Left ventricle myocardium superior (tissue), 1 donor: ENCODE measurements around the gene RNU6-1. TPM values are rescaled to one million over a fixed set of nuclear protein-coding genes. Genes with fewer than 3 reads are reported as not detected.

ENCODE experiments used
- ATAC-seq: fragments of 200-7000 bp; cut with Tn5 transposase; one replicate; pipeline ENCODE4 v1.9.1; 2020; ENCODE audit warnings: mild to moderate bottlenecking, moderate library complexity
- DNase-seq: peaks from one replicate; pipeline ENCODE4 v3.0.0-alpha.2; 2020
- intact Hi-C: fragments of 100-400 bp; cut with micrococcal nuclease; formaldehyde crosslinking; loops from one replicate; pipeline ENCODE4 v1.11.0; 2022
- total RNA-seq: library from RNA; stranded (reverse); fragmentation: NEBNext Ultra II Directional; extraction: Animal tissue kit (Norgen Biotek cat#: 25700); gene quantifications from one replicate; pipeline ENCODE4 v1.2.1, GENCODE V29; 2021
- donor health status: DM: no; HTN: yes; CAD: no; lungs with severe emphysema.

Gene RNU6-1
- total RNA-seq, 1 donor from 2014 or later = not detected

- DNase-seq (no peak), ATAC-seq (no peak)
- intact Hi-C loops = no loop called here
These were observed 15.5 kb downstream of the RNU6-1 start for GRCh38 chr15:67824197-67824968.

DNA sequence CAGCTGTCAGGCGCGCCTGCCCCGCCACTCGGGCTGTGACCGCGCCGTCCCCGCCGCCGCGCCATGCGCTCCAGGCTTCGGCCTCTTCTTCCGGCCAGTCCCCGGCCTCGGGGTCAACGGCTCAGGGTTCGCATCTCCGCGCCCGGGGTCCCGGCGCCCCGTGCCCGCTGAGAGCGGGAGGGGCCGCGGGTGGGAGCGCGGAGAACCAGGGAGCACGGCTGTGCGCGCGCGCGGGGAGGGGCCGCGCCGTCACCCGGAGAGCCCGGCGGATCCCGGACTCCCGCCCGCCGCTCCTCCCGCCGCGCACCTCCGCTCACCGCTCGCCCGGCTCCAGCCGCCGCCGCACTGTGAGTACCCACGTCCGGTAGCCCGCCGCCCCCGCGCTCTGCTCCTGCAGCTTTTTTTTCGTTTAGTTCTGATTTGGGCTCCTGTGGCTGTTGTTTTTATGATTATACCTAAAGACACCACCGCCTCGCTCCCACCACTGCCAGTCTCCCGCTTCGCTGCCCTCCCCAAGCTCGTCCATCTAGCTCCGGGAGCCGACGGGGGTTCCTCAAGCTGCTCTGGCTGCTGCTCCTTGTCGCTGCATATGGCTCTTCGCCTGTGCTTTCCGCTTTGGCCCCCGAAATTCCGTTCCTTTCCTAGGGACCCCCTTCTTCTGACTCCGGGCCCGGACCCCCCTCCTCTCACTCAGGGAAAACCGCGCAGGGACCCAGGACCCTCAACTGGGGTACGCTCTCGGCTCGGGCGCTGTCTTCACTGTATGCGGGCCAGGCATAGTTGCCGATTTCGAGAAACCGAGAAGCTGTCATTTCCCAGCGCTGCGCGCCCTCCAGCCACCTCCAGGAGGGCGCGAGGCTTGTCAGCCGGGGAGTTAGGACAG lies 16.3 kb downstream of the RNU6-1 start:
- DNase-seq (no peak), ATAC-seq (no peak)
- intact Hi-C loops = no loop called here

- DNase-seq (no peak), ATAC-seq (no peak)
- intact Hi-C loops = no loop called here
These were observed 17.1 kb downstream of the RNU6-1 start for GRCh38 chr15:67822537-67823313.

GRCh38 chr15:67821784-67822440 lies 17.9 kb downstream of the RNU6-1 start:
- ATAC-seq = no peak
- no peak for DNase-seq
- intact Hi-C loops = no loop called here

- DNase-seq (peak; percentile 75), ATAC-seq (peak; percentile 90)
- intact Hi-C loops = no loop called here
These were observed 18.7 kb downstream of the RNU6-1 start for GRCh38 chr15:67820992-67821783.

DNA sequence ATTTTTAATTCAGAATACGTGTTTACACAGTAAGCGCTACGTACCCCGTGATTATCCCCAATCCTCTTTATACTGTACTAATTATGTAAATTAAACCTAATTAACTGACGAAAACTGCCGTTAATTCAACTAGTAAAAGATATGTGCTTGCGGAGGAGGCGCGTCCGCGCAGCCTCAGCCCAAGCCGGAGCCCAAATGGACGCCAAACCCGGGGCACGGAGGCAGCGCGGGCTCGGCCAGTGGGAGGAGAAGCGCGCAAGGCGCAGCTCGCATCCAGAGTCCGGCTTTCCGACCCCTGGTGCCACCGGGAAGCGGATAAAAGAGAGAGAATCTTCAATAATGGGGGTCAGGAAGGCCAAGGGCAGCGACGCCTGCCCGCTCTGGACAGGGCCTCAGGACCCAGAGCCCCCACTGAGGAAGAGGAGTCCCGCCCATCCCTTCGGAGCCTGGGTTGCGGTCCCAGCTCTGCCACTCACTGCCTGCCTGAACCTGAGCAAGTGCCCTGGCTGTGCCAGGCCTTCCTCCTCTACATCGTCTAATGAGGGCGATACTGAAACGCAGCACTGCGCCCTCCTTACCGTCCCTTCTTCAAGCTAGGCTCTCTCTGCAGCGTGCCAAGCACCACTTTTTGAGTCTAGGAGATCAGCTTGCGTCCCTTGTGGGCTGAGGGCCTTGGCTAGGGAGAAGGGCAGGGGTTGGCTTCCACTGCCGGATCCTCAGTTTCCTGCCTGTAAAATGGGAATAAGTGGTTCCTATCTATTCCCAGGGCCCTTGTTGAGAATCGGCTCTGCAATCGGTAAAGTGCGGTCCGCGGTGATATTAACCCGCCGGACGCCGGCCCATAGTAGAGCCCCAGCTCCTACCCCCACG lies 19.5 kb downstream of the RNU6-1 start:
- DNase-seq (no peak), ATAC-seq (peak; percentile 26)
- intact Hi-C loops = no loop called here

- intact Hi-C loops = no loop called here
- DNase-seq = no peak
- no peak for ATAC-seq
These were observed 20.2 kb downstream of the RNU6-1 start for GRCh38 chr15:67819636-67820035.

GRCh38 chr15:67818464-67818863 lies 21.4 kb downstream of the RNU6-1 start:
- ATAC-seq = no peak
- intact Hi-C loops = no loop called here

DNA sequence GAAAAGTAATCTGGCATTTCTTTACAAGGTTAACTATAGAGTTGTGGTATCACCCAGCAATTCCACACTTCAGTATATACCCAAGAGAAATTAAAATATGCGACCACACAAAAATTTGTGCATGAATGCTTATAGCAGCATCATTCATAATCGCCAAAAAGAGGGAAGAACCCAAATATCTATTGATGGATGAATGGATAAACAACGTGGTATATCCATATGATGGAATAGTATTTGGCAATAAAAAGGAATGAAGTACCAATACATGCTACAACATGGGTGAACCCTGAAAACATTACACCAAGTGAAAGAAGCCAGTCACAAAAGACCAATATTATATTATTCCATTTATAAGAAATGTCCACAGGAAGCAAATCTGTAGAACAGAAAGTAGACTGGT lies 23.2 kb downstream of the RNU6-1 start:
- ATAC-seq (no peak), DNase-seq (no peak)
- intact Hi-C loops = no loop called here

More at GRCh38 chr15:67818464-67818863, 21.4 kb downstream of the RNU6-1 start:
- DNase-seq = no peak

- intact Hi-C loops = no loop called here
- DNase-seq (no peak), ATAC-seq (no peak)
These were observed 24.7 kb downstream of the RNU6-1 start for GRCh38 chr15:67815036-67815592.

DNA sequence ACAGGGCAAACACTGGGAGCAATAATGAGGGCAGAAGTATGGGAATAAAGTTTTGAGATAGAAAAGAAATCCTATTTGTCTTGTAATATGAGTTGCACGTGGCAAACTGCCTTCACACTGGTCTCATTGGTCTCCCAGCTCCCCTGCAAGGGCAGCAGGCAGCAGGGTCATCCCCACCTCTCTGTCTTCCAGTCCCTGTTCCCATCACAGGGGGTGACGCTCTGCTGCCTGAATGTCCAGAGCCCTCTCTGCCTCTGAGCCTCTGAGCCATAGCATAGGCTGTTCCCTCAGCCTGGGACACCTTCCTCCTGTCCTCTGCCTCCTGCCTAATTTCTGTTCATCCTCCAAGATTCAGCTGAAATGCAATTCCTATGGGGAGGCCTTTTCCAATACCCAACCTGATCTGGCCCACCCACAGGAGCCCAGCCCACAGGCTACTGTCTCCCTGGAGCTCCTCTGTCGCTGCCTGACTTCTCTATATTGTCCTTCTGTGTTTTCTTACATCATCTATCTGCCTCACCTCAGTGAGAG lies 26.7 kb downstream of the RNU6-1 start:
- intact Hi-C loops = no loop called here
- DNase-seq (no peak), ATAC-seq (no peak)

DNA sequence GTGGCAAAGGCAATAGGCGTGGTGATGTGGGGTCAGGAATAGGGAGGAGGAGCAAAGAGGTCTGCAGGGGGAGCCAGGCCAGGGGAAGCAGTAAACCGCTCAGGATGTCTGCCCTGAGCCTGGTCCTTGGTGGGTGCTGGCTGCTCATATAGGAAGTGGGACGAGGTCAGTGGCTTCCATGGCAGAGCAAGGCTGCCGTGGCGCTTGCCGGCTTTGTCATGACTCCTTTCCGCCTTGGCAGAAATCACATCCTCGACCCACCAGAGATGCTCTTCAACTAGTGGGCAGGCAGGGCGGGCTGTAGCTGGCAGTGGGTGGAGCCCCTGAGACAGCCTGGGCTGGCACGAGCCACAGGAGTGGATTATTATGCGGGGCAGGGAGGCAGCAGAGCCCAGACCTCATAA lies 27.6 kb downstream of the RNU6-1 start:
- ATAC-seq (no peak), DNase-seq (no peak)
- intact Hi-C loops = no loop called here

DNA sequence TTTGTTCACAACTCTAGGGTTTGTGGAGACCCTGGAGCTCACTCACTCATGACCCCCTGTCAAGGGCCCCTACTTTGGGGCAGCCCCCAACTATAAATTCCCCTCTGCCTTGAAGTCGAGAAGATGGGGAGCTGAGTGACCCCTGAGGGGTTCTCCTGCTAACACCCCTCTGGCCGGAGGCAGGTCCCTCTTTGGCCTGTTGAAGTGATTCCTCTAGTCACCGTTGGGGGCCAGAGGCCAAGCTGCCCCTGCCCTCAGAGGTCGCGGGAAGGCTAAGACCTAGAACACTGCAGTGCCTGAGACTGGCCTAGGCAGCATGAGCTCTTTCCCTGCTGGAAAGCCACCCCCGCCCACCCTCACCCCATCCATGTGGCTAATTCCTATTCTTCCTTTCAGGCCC lies 30.0 kb downstream of the RNU6-1 start:
- DNase-seq = no peak
- intact Hi-C loops = no loop called here
- ATAC-seq = no peak

DNA sequence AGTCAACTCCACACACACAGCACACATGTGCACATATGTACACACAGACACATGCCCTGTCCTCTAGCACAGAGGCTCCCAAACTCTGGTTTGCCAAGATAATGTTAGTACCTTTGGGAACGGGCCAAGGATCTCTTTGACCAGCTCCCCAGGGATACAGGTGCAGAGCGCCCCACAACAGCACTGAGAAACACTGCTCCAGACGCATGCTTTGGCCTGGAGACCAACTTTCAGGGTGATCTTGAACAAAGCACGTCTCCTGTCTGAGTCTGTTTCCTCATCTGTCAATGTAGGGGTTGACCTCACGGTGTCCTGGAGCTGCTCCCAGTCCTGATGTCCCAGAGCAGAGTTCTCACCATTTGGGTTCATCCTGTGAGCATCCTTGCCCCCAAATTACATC lies 30.4 kb downstream of the RNU6-1 start:
- ATAC-seq (no peak), DNase-seq (no peak)
- intact Hi-C loops = no loop called here

- intact Hi-C loops = no loop called here
- DNase-seq (no peak), ATAC-seq (no peak)
These were observed 31.0 kb downstream of the RNU6-1 start for GRCh38 chr15:67808821-67809220.

DNA sequence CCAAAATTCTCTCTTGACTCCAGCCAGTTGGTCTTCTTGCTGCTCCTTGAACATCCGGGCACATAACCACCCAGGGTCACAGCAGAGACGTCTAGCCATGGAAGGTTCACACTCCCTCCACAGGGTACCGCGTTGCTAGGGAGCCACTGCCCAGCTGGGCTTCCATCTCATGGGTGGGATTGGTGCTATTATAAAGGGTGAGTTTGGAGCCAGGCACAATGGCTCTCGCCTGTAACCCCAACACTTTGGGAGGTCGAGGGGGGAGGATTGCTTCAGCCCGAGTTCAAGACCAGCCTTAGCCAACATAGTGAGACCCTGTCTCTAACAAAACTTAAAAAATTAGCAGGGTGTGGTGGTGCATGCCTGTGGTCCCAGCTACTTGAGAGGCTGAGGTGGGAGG lies 32.0 kb downstream of the RNU6-1 start:
- no peak for ATAC-seq
- no peak for DNase-seq
- intact Hi-C loops = no loop called here

DNA sequence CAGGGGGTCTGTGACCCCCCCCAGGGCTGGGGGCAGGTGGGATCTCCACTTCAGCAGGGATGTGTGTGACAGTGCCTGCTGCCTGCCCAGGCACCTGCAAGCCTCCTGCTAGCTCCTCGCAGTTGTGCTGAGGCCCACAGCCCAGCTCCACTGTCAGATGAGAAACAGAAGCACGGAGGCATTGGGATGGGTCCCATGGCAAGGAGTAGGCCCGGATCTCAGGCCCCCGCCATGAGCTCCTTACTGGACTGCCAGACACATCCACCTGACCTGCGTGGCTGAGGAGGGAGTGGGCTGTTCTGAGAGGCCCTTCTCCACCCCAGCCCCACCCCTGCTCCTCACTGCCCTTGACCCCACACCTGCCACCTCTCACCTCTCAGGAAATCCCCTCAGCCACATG lies 32.7 kb downstream of the RNU6-1 start:
- ATAC-seq (no peak), DNase-seq (no peak)
- intact Hi-C loops = no loop called here
